ENCODE measurements around the gene PSRC1. TPM values are rescaled to one million over a fixed set of nuclear protein-coding genes. Genes with fewer than 3 reads are reported as not detected.
"Not testable (repeated sequence)": the region's sequence is repeated elsewhere in the genome, so short reads cannot be mapped to it uniquely, and the experiment has no call there.

PSRC1 gene
- 39.1 TPM for polyA plus RNA-seq (2012; ENCODE audit: insufficient read depth, insufficient read length)

DNA sequence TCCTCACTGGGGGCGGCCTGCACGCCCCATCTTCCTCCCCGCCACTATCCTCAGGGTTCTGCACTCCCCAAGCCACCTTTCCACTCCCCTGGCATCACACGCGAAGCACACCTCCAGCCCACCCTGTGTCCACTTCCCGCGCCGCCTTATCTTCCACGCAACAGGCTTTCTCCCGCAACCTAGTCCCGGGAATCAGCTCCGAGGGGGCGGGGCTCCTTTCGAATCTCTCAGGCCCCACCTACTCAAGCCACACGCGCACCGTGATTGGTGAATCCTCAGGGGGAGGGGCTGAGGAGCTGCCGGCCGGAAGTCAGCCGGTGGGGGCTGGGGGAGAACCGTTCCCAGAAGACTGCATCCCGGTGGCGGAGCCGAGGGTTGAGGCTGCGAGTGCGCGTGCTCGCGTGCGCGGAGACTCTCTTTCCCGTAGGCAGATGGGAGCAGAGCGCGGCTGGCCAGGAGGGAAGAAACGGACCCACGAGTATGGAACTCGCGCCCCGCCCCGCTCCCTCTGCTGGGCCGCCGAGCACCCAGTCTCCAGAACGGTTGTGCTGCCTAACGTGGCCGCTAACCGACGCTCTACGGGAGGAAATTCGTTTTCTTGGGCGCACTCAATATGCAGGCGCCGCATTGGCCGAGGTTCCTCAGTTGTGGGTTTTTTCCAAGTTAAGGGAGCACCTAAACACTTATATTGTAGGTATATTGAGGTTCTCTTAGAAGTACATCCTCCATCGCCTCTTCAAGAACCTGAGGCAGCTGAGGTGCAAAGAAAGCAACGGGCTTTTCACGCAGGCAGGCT lies at the start of gene PSRC1:
TSS of gene PSRC1 (minus strand) at position 194 of the 796 bp plus-strand sequence.
- DNase-seq (ENCODE audit: low read depth, low spot score), result peak; percentile 87
- peak within 1 kb of the TSS; percentile 88 for H3K4me3 ChIP-seq (ENCODE audit: low read length)

DNA sequence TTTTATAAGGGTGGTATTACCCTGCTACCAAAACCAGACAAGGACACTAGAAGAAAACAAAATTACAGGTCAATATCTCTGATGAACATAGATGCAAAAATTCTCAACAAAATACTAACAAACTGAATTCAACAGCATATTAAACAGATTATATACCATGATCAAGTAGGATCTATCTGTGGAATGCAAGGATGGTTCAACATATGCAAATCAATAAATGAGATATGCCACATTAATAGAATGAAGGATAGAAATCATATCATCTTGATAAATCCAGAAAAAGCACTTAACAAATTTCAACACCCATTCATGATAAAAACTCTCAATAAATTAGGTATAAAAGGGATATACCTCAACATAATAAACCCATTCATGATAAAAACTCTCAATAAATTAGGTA lies 48.2 kb upstream of the PSRC1 start:
- DNase-seq (ENCODE audit: low read depth, low spot score), result no peak
- H3K4me3 ChIP-seq (ENCODE audit: low read length), result no peak overlapping the region

DNA sequence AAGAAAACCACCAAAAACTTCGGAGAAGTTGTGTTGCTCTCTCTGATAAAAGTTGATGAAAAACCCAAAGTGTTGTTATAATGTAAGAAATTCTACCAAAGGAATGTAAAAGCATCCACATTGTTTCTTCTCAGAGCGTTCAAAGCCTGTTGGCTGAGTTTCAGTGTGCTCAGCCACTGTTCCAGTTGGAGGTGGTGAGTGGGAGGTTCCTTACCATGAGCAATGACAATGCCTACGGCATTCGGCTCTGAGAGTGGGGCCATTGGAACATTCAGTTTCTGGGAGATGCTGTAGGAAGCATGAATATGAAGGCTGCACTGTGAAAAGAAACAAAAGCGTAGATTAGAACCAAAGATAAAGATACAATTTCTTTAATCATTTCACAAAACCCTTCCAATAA lies 44.3 kb upstream of the PSRC1 start:
- DNase-seq (ENCODE audit: low read depth, low spot score), result no peak

DNA sequence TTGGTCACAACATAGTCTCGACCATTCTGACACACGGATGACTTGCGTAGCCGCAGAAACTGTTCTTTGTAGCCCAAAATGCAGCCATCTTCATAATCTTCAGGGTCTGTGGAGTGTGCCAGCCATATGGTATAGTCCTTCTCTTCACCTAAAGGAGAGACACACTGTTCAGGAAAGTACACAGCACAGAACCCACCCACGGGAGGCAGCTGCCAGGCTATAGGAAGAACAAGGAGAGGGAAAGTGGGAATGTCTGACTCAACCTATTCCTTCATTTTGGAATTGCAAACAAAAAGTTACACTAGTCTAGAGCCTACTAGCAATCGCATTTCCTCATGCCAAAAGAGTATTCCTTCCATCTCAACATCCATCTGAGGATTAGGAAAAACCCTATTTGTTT lies 40.0 kb upstream of the PSRC1 start:
- no peak for DNase-seq (ENCODE audit: low read depth, low spot score)
- no peak overlapping the region for H3K4me3 ChIP-seq (ENCODE audit: low read length)

More for the DNA sequence above, 44.3 kb upstream of the PSRC1 start:
- H3K4me3 ChIP-seq (ENCODE audit: low read length), result no peak overlapping the region

DNA sequence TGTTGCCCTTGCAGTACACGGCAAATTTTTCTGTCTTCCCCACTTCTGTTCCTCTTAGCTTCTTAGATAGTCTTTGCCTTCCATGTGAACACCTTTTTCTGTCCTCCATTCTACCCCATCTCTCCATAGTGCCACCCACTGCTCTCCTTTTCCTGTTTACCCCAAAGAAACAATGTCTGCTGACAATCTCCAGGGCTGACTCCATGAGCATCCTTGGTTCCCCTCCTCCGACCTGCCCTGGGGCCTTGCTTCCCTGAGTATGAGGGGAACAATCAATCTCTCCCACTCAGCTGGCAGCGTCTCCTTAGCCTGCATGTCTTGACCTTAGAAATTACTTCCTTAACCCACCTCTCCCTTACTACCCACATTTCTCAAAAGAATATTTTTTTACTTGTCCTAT lies 36.2 kb upstream of the PSRC1 start:
- no peak for DNase-seq (ENCODE audit: low read depth, low spot score)

DNA sequence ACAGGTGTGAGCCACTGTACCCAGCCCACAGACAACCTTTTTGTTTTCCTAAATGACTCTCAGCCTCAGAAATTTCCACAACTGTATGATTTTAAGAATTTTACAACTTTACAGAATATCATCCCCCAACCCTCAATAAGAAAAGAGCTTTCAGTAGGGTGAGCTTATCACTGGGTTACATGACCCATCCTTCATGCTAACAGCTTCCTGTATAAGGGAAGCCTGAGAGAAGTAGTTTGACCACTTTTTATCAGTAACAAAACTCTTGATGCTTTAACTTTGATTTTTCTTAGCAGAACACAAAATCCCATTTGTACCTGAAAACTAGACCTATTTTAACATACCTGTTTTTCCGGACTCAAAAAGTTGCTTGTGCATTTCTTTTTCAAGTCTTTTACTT lies 33.6 kb upstream of the PSRC1 start:
- H3K4me3 ChIP-seq (ENCODE audit: low read length), result no peak overlapping the region
- DNase-seq (ENCODE audit: low read depth, low spot score), result no peak

More for the DNA sequence above, 36.2 kb upstream of the PSRC1 start:
- H3K4me3 ChIP-seq (ENCODE audit: low read length), result no peak overlapping the region

DNA sequence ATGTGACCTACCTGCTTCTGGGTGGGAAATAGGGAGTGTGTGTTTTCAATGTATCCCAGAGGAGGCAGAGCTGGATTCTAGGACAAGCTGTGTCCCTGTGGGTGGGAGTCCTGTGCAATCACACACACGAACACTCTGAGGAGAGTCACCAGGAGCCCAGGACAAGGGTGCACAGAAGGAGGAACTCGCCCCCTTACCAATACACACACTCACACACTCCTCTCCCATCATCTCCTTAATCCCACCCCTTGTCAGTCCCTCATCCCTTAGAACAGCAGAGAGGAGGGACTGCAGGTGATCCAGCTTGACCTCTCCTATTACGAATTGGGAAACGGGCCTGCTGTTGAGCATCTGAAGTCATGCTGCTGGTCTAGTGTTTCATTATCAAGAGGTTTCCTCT lies 32.3 kb upstream of the PSRC1 start:
- H3K4me3 ChIP-seq (ENCODE audit: low read length), result no peak overlapping the region
- DNase-seq (ENCODE audit: low read depth, low spot score), result no peak

DNA sequence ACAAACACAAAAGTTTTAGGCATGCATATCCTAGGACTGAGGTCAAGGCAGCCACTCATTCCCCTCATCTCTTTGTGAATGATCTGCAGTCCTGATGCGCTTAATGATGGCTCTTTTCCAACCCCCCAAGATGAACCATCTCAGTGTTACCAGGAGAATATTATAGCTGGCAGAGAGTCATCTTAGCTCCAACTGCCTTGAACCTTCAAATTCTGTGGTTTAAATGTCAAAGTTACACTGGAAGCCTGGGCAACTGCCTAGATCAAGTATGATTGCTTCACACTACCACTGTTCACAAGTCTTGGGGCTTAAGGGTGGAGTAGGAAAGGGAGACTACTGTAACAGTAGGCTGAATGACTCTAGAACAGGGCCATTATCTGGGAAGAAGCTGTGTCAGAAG lies 31.9 kb upstream of the PSRC1 start:
- DNase-seq (ENCODE audit: low read depth, low spot score), result no peak
- H3K4me3 ChIP-seq (ENCODE audit: low read length), result no peak overlapping the region

DNA sequence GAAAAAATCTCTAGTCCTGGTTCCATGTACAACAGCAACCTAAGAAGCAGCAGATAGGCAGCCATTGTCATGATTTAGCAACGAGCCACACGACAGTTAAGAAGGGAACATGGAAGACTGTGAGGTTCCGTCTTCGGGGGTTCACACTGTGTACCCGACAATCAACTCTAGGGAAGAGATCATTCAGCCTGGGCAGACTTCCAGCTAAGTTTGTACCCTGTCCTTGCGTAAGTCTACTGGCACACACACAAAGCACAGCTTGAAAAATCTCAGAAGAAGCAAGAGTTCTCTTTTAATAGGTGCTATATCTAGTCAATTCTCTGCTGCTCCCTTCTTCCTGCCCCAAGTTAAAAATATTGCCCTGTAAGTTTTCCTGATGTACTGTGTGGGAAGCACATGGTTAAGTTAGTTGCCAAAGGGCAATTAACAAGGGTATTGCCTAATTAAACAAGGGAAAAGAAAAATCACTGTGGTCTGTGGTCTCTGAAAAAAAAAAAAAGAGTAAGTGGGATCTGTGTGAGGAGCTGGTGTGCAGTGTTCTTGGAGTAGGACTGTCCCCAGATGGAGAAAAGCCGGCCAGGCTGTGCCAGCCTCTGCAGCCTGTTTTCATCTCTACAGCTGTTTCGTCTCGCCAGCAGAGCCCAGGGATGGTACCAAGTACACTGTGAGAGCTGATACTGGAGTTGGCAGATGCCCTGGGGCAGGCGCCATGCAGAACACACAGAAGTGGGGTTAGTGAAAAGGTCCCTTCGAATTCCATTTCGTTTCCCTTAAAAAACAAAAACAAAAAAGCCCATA lies 30.2 kb upstream of the PSRC1 start:
- H3K4me3 ChIP-seq (ENCODE audit: low read length), result no peak overlapping the region

DNA sequence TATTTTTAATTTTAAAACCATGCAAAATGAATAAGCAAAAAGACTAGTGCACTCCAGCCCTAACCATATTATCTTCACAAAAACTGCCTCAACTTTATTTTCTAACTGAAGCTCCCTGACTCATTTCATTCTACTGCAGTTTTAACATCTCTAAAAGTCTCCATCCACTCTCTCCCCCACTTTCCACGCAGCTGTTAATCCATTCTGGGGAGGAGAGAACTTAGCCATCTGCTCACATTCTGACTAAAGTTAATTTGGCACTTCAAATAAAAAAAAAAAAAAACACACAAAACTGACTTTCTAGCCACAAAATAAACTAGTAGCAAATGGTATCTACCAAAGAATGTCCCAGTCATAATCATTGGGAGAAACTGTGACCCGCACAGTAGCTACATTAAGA lies 29.3 kb upstream of the PSRC1 start:
- no peak overlapping the region for H3K4me3 ChIP-seq (ENCODE audit: low read length)
- no peak for DNase-seq (ENCODE audit: low read depth, low spot score)

More for the DNA sequence above, 30.2 kb upstream of the PSRC1 start:
- DNase-seq (ENCODE audit: low read depth, low spot score), result no peak

DNA sequence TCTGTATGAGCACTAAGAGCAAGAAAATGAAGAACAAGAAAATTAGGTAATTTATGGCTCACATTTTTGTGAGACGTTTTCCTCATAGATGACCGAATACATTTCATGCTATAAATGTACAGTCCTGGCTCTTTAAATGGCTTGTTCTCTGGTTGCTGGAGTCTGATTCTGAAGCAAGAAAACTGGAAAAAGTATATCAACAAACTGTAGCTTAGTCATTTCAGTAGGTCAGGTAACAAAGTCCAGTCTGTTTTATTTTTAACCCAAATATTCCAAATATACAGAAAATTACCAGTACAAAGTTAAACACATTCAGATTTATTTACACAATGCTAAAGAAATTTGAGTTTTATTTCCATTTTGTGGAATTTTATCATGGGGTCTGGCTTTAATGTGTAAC lies 26.4 kb upstream of the PSRC1 start:
- no peak for DNase-seq (ENCODE audit: low read depth, low spot score)
- H3K4me3 ChIP-seq (ENCODE audit: low read length), result no peak overlapping the region

DNA sequence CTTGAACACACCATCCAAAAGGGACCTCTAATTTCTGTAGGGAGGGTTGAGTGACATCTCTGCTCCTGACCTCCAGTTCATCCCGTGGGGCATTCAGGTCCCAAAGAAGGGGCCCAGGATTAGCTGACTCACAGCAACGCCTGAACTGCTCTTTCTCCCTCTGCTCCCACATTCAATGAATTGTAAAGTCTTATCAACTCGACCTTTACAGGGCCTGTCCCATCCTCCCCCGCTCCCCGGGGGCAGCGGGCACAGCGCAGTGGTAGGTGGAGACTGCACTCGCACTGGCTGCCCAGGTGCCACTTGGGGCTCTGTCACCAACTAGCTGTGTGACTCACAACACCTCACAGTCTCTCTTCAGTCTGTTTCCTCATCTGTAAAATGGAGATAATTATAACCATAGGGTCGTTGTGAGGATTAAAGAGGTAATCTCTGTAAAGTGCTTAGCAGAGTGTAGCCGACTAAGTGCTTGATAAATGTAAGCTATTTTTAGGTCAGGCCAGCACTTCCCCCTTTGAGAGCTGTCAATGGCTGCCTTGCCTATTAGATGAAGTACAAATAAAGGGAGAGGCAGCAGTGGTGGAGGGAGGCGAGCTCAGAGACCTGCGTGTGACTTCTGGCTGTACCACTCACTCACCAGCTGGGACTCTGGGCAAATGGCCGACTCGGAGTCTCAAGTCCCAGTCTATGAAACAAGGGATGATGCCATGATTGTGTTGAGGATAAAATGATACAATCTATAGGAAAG lies 24.5 kb upstream of the PSRC1 start:
- no peak for DNase-seq (ENCODE audit: low read depth, low spot score)
- H3K4me3 ChIP-seq (ENCODE audit: low read length), result no peak overlapping the region

DNA sequence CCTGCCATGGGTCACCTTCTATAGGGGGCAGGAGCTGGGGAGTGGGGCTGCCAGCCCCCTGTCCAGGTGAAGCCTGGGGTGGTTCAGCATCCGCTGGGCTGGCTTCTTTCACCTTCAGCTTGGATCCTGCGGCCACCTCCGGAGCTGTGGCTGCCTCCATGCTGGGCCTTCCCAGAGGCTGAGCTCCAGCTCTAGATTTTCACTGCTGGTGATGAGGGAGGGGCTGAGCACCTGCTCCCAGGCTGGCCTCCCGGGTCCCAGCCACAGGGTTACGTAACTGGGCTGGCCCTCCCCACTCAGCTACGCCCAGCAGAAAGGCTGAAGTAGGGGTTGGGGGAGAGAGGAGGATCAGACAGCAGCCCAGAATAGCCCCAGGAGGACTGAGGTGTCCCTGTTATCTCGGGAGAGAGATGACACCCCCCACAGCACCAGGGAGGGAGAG lies 23.9 kb upstream of the PSRC1 start, which contains the start of gene MYBPHL:
TSS of gene MYBPHL (minus strand) at position 180 of the 442 bp plus-strand sequence. CDS start at position 160, 20 bp downstream.
- no peak within 1 kb of the TSS for H3K4me3 ChIP-seq (ENCODE audit: low read length)
- no peak for DNase-seq (ENCODE audit: low read depth, low spot score)

DNA sequence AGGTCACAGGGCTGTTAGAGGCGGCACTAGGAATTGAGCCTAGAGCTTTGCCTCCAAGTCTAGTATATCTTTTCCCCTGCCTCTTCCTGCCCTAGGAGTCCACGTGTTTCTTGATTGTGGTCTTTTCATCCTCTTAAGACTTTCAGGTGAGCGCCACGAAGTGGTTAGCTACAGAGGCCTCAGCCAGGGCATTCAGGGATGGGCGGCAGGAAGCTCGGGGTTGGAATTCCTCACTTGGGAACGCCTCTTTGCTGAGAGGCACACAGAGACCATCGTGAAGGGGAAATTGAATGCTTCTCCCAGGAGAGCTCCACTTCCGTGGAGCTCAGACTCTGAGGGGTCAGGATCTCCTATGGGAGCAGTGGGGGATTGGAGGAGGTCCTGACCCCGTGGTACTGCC lies 23.0 kb upstream of the PSRC1 start:
- DNase-seq (ENCODE audit: low read depth, low spot score), result not testable (repeated sequence)

DNA sequence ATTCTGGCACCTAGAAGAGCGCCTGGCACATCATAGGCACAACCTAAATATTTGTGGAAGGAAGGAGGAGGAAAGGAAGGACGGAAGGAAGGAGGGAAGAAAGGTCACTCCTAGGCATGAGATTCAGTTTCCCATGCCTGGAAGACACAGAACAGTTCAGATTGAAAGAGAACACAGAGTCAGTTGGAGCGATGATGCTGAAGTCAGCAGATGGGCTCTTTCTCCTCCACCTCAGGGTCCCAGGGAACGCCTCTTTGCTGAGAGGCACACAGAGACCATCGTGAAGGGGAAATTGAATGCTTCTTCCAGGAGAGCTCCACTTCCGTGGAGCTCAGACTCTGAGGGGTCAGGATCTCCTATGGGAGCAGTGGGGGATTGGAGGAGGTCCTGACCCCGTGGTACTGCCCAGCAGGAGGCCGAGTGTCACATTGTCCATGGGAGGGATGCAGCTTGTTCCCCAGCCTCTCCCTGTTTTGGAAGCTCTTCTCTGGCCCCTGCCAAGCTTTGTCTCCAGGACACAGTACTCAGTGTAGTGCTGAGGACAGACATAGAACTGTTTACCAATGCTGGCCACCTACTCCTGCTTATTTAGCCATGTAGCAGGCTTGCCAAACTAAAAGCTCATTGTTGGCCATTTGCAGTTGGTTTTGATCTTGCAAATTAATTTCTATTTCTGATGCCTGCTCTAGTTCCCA lies 21.4 kb upstream of the PSRC1 start:
- DNase-seq (ENCODE audit: low read depth, low spot score), result no peak

More for the DNA sequence above, 23.0 kb upstream of the PSRC1 start:
- H3K4me3 ChIP-seq (ENCODE audit: low read length), result not testable (repeated sequence)

DNA sequence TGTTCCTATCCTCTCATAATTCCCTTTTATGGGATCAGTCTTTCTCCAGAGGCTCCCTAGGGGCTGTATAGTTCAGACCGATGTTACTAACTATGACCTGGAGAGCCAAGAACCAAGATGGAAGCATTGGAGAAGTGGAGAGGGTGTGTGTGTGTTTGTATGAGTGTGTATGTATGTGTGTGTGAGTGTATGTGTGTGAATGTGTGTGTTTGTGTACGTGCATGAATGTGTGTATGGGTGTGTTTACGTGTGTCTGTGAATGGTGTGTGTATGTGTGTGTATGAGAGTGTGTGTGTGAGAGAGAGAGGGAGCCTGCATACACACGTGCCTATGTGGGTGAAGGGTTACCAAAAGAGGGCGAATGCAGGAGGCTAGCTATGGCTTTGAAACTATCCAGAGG lies 18.9 kb upstream of the PSRC1 start:
- DNase-seq (ENCODE audit: low read depth, low spot score), result no peak
- H3K4me3 ChIP-seq (ENCODE audit: low read length), result no peak overlapping the region

More for the DNA sequence above, 21.4 kb upstream of the PSRC1 start:
- H3K4me3 ChIP-seq (ENCODE audit: low read length), result no peak overlapping the region

DNA sequence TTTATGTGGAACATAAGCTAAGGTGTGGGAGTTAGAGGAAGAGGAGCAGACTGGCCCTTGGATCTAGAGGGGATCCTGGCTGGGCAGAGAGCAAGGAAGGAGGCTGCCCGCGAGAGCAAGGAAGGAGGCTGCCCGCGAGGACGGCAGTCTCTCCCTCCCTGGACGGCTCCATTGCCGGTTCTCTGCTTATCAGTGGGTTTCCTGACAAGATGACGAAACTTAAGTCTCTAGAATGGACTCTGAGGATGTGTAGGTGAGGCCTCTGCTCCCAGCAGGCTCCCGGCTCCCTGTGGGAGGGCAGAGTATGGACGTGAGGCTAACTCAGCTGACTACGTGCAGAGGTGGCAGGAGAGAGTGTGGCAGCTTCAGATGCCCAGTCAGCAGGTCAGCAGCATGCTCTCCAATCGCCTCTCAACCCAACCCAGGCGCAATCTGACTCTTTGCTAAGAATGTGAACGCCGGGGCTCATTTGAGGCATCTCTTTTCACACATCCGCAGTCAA lies 17.8 kb upstream of the PSRC1 start:
- no peak overlapping the region for H3K4me3 ChIP-seq (ENCODE audit: low read length)
- DNase-seq (ENCODE audit: low read depth, low spot score), result no peak

DNA sequence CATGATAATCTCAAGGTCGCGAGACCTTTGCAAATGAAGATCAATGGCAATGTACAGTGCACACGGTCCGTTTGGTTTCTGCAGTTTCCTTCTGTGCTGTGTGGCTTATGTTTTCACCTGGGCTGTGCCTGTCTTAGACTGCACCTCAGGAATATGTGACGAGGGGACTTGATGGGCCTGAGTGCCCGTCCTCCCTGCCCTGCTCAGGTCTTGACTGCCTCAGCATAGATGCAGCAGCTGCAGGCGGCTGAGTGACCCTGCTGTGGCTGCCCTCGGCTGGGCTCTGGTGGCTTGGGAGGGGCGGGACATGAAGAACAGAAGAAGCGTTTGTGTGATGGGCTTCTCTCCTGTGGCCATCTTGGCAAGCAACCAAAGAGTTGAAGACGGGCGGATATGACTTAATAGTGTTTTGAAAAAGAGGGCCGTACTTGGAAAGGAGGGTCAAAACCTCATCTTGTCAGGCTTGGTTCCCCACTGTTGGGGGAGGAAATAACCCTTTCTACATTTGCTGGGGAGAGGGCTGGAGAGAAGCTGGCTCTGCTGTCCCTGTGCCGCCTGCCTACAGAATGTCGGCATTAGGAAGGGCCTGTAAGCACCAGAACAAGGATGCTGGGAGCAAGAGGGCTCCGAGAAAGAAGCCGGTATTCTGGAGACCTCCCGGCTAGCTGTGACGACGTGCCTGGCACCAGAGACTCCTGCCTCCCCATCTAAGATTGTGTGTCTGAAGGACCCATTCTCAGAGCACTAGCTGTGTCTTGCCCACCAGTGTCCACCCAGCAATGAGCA lies 16.8 kb upstream of the PSRC1 start:
- H3K4me3 ChIP-seq (ENCODE audit: low read length), result no peak overlapping the region
- DNase-seq (ENCODE audit: low read depth, low spot score), result no peak
